ENCODE data around the gene RPL10A. TPM values are rescaled to one million over a fixed set of nuclear protein-coding genes. Genes with fewer than 3 reads are reported as not detected.

RPL10A gene
- total RNA-seq, 2 experiments from 2014 or later, result 2,453 to 2,464 TPM

DNA sequence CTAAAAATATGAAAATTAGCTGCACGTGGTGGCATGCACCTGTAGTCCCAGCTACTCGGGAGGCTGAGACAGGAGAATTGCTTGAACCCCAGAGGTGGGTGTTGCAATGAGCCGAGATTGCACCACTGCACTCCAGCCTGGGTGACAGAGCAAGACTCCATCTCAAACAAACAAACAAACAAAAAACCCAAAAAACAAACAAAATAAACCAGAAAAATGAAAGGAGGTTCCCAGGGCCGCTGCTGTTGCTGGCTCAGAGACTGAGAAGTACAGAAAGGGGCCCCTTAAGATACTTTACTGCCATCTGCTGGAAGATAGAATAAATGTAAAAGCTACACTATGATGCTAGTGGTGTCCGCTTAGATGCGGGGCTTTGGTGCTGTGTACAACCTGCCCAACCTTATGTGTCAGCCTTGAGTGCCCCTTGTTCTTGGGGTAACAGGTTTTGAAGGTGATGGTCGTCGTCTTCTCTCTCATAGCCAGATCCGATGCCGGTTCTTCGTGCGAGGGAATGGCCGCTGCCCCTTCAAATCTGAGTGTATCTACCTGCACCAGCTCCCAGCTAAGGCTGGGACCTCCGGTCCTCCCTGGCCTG is 18.8 kb upstream of the RPL10A start:
- H3K4me1 ChIP-seq (ENCODE audit: insufficient read depth, low read length), result peaks cover 39% of the 10 kb centered on the region
- Mint-ChIP-seq H3K4me3 (peak overlapping the region; percentile 82), H3K9me3 (no peaks in the 10 kb centered on the region), H3K36me3 (ENCODE audit: low read depth) (peaks cover 4% of the 10 kb centered on the region), H3K27me3 (no peaks in the 10 kb centered on the region), H3K4me1 (ENCODE audit: low read depth) (peaks cover 38% of the 10 kb centered on the region), H3K27ac (peak overlapping the region; percentile 71)
- ChIA-PET POLR2A (interaction anchor here (0.6 to 1.6 kb wide), 14 partner anchors 19 to 281 kb away, joined by 3 to 16 read pairs (median 4); partner anchors contain the start of genes DEF6, PPARD and RPL10A), CTCF (interaction anchor here (0.7 to 6.8 kb wide), 25 partner anchors 17 to 190 kb away, joined by 3 to 75 read pairs (median 4); partner anchors contain the start of genes DEF6, PPARD, RPL10A and ZNF76)
- H3K36me3 ChIP-seq (ENCODE audit: insufficient read depth, low read length), result no peaks in the 10 kb centered on the region
- ATAC-seq (ENCODE audit: poor library complexity) (peak; percentile 65), DNase-seq (peak in 9 of 14 experiments; percentile 14 to 83 (median 21))
- intact Hi-C loops (cut with DNase I, micrococcal nuclease), result loop anchor here (1.0 kb wide), 2 partner anchors 107 to 155 kb away; partner anchors contain the start of gene PPARD (in 2 of the 2)
- H3K27me3 ChIP-seq (ENCODE audit: control insufficient read depth in 1 of 2, insufficient read depth in 2 of 2, low read length in 2 of 2), result no peaks in the 10 kb centered on the region
- H3K9me3 ChIP-seq (ENCODE audit: control insufficient read depth in 1 of 2, insufficient read depth in 1 of 2, low read length in 2 of 2), result no peaks in the 10 kb centered on the region
- TF ChIP-seq, protein P1, sequence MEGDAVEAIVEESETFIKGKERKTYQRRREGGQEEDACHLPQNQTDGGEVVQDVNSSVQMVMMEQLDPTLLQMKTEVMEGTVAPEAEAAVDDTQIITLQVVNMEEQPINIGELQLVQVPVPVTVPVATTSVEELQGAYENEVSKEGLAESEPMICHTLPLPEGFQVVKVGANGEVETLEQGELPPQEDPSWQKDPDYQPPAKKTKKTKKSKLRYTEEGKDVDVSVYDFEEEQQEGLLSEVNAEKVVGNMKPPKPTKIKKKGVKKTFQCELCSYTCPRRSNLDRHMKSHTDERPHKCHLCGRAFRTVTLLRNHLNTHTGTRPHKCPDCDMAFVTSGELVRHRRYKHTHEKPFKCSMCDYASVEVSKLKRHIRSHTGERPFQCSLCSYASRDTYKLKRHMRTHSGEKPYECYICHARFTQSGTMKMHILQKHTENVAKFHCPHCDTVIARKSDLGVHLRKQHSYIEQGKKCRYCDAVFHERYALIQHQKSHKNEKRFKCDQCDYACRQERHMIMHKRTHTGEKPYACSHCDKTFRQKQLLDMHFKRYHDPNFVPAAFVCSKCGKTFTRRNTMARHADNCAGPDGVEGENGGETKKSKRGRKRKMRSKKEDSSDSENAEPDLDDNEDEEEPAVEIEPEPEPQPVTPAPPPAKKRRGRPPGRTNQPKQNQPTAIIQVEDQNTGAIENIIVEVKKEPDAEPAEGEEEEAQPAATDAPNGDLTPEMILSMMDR (IDR thresholded peaks at IDR 0.05), result peak; percentile 88
- H3K4me3 ChIP-seq (ENCODE audit: low read length), result no peak overlapping the region
- H3K27ac ChIP-seq (ENCODE audit: low read depth in 1 of 2, low read length in 2 of 2), result no peak overlapping the region

DNA sequence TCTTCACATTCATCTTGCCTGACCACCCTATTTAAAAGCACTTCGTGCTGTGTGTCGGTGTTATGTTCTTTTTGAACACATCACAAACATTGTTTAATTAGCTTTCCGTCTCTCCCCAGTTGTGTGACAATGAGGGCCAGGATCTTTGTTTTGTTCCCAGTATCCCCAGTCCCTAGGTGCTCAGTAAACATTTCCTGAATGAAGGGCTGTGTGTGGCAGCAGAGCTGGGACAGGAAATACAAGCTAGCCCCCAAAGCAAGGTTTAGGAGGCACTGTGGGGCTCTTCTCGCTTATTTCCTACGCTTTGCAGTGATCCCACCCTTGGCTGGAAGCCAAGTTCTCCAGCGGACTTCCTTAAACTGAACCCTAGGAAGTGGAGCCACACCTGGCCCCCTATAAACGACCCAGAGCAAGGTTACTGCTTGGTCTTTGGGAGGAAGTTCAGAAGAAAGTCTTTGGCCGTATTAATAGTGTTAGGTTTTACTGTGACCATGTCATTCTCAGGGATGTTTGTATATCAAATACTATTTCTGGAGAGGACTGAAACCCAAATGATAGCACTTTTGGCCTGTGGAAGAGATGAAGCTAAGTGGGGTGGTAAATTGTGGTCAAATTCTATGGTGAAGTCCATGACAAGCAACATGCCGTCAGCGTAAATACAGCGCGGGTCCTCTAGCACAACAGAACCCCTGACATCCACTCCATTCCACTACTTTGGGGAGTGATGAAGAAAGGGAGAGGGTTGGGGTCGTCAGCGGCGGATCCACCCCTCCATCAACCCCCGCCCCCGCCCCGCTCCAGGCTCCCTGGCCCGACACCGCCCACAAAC is 16.6 kb upstream of the RPL10A start:
- no peak for ATAC-seq (ENCODE audit: poor library complexity)
- TF ChIP-seq, protein P1 (IDR thresholded peaks at IDR 0.05), result no peak
- Histone ChIP-seq H3K27me3 (ENCODE audit: control insufficient read depth in 1 of 2, insufficient read depth in 2 of 2, low read length in 2 of 2) (no peaks in the 10 kb centered on the region), H3K9me3 (ENCODE audit: control insufficient read depth in 1 of 2, insufficient read depth in 1 of 2, low read length in 2 of 2) (no peaks in the 10 kb centered on the region), H3K4me1 (ENCODE audit: insufficient read depth, low read length) (peaks cover 34% of the 10 kb centered on the region), H3K27ac (ENCODE audit: low read depth in 1 of 2, low read length in 2 of 2) (peak overlapping the region; percentile 27 to 55), H3K4me3 (ENCODE audit: low read length) (peak overlapping the region; percentile 68), H3K36me3 (ENCODE audit: insufficient read depth, low read length) (peaks cover 9% of the 10 kb centered on the region)
- H3K4me1 Mint-ChIP-seq (ENCODE audit: low read depth), result peaks cover 43% of the 10 kb centered on the region
- intact Hi-C loops (cut with DNase I, micrococcal nuclease), result loop anchor here (5.0 kb wide), 3 partner anchors 34 to 286 kb away; partner anchors contain the start of gene ARMC12 (in 1 of the 2)
- CTCF ChIA-PET, result interaction anchor here (1.3 to 6.8 kb wide), 5 partner anchors 17 to 155 kb away, joined by 4 to 75 read pairs (median 27); partner anchors contain the start of genes DEF6, PPARD and RPL10A
- no peaks in the 10 kb centered on the region for H3K27me3 Mint-ChIP-seq
- H3K4me3 Mint-ChIP-seq, result peak overlapping the region; percentile 88
- peaks cover 13% of the 10 kb centered on the region for H3K36me3 Mint-ChIP-seq (ENCODE audit: low read depth)
- no peaks in the 10 kb centered on the region for H3K9me3 Mint-ChIP-seq
- H3K27ac Mint-ChIP-seq, result peak overlapping the region; percentile 77
- no peak for DNase-seq
- POLR2A ChIA-PET, result interaction anchor here (0.6 to 2.9 kb wide), 13 partner anchors 17 to 1920 kb away, joined by 3 to 32 read pairs (median 5); partner anchors contain the start of genes DEF6, PPARD, RPL10A and TEAD3

Data from CD4-positive, alpha-beta T cell (primary cell).